HEK293 (cell line): ENCODE measurements around the gene MAP2K6.

Experiments
- CTCF ChIA-PET: fragments of 350-600 bp; formaldehyde crosslinking; extraction: SDS; loops from one replicate; lab custom pipeline; 2021; ENCODE audit warnings: antibody characterized with exemption; lab: Yijun Ruan, JAX
- POLR2A ChIA-PET: fragments of 300-600 bp; formaldehyde crosslinking; extraction: SDS; loops from one replicate; lab custom pipeline; 2020; ENCODE audit warnings: antibody characterized with exemption, inconsistent platforms; lab: Yijun Ruan, JAX
- H3K27ac ChIP-seq: fragments of 200-500 bp; sonication (Bioruptor generic); 2 replicates; pipeline ENCODE4 v1.5.1; 2014; ENCODE audit warnings: low read depth, low read length, control low read depth, inconsistent platforms; ENCODE audit errors: extremely low read depth
- H3K36me3 ChIP-seq, 2 experiments: fragments of 200-500 bp in 1 of 2; sonication (Bioruptor generic) in 1 of 2; 1 replicate in 1 of 2; 2 replicates in 1 of 2; pipeline ENCODE4 v1.5.1; 2014 to 2017; ENCODE audit warnings: inconsistent platforms in 2 of 2, low read length in 2 of 2; ENCODE audit not compliant: control insufficient read depth in 2 of 2, insufficient read depth in 1 of 2
- H3K4me1 ChIP-seq: fragments of 200-500 bp; sonication (Bioruptor generic); 2 replicates; pipeline ENCODE4 v1.5.1; 2014; ENCODE audit warnings: mild to moderate bottlenecking, low read length, inconsistent platforms; ENCODE audit not compliant: control insufficient read depth, insufficient read depth
- H3K4me3 ChIP-seq: 2 replicates; pipeline ENCODE4 v1.5.1; 2011; ENCODE audit warnings: low read depth, mild to moderate bottlenecking, control low read depth, low read length, moderate library complexity
- H3K9me3 ChIP-seq: fragments of 200-500 bp; sonication (Bioruptor generic); 2 replicates; pipeline ENCODE4 v1.5.1; 2014; ENCODE audit warnings: low read depth, low read length, inconsistent platforms; ENCODE audit not compliant: control insufficient read depth, insufficient read depth
- CTCF ChIP-seq: fragments of 450-650 bp; formaldehyde crosslinking; IDR thresholded peaks from 2 replicates; pipeline ENCODE4 v1.5.1; 2016; ENCODE audit warnings: missing biosample characterization, missing genetic modification characterization
- EGR2 ChIP-seq: fragments of 450-650 bp; formaldehyde crosslinking; IDR thresholded peaks from 2 replicates; pipeline ENCODE4 v1.5.1; 2016; ENCODE audit warnings: low read depth, missing biosample characterization, missing genetic modification characterization
- FEZF1 ChIP-seq: fragments of 450-650 bp; formaldehyde crosslinking; IDR thresholded peaks from 2 replicates; pipeline ENCODE4 v1.5.1; 2016; ENCODE audit warnings: missing biosample characterization, missing genetic modification characterization
- PRDM1 ChIP-seq: fragments of 450-650 bp; formaldehyde crosslinking; IDR thresholded peaks from 2 replicates; pipeline ENCODE4; 2016; ENCODE audit warnings: missing biosample characterization, missing genetic modification characterization
- PRDM6 ChIP-seq: fragments of 450-650 bp; formaldehyde crosslinking; IDR thresholded peaks from 2 replicates; pipeline ENCODE4 v1.5.1; 2017; ENCODE audit warnings: missing biosample characterization, missing genetic modification characterization
- RBAK ChIP-seq: fragments of 450-650 bp; formaldehyde crosslinking; IDR thresholded peaks from 2 replicates; pipeline ENCODE4 v1.5.1; 2016; ENCODE audit warnings: missing biosample characterization, missing genetic modification characterization
- TCF7L2 ChIP-seq: IDR thresholded peaks from 2 replicates; pipeline ENCODE4 v1.6.1; 2011; ENCODE audit warnings: low read depth, mild to moderate bottlenecking, inconsistent platforms, low read length, moderate library complexity, borderline replicate concordance
- ZBTB17 ChIP-seq: fragments of 450-650 bp; formaldehyde crosslinking; IDR thresholded peaks from 2 replicates; pipeline ENCODE4 v1.5.1; 2016; ENCODE audit warnings: missing biosample characterization, missing genetic modification characterization
- ZBTB21 ChIP-seq: fragments of 450-650 bp; formaldehyde crosslinking; IDR thresholded peaks from 2 replicates; pipeline ENCODE4 v1.5.1; 2017; ENCODE audit warnings: missing biosample characterization, missing genetic modification characterization
- ZBTB44 ChIP-seq: fragments of 450-650 bp; IDR thresholded peaks from 2 replicates; pipeline ENCODE4 v1.5.1; 2018; ENCODE audit warnings: missing biosample characterization, mild to moderate bottlenecking, missing genetic modification characterization
- ZFHX2 ChIP-seq: fragments of 450-650 bp; formaldehyde crosslinking; conservative IDR thresholded peaks from 2 replicates; pipeline ENCODE4 v1.5.1; 2016; ENCODE audit warnings: missing biosample characterization, missing genetic modification characterization
- ZFP41 ChIP-seq: fragments of 450-650 bp; formaldehyde crosslinking; IDR thresholded peaks from 2 replicates; pipeline ENCODE4 v1.5.1; 2016; ENCODE audit warnings: missing biosample characterization, missing genetic modification characterization, borderline replicate concordance
- ZNF202 ChIP-seq: fragments of 450-650 bp; formaldehyde crosslinking; IDR thresholded peaks from 2 replicates; pipeline ENCODE4 v1.5.1; 2016; ENCODE audit warnings: missing biosample characterization, missing genetic modification characterization, borderline replicate concordance
- ZNF366 ChIP-seq: fragments of 450-650 bp; formaldehyde crosslinking; conservative IDR thresholded peaks from 2 replicates; pipeline ENCODE4 v1.5.1; 2016; ENCODE audit warnings: missing biosample characterization, missing genetic modification characterization
- ZNF394 ChIP-seq: fragments of 450-650 bp; formaldehyde crosslinking; IDR thresholded peaks from 2 replicates; pipeline ENCODE4 v1.5.1; 2016; ENCODE audit warnings: missing biosample characterization, missing genetic modification characterization, mild to moderate bottlenecking, moderate library complexity, borderline replicate concordance
- ZNF514 ChIP-seq: fragments of 450-650 bp; formaldehyde crosslinking; IDR thresholded peaks from 2 replicates; pipeline ENCODE4 v1.5.1; 2016; ENCODE audit warnings: missing biosample characterization, missing genetic modification characterization
- ZNF521 ChIP-seq: fragments of 450-650 bp; formaldehyde crosslinking; IDR thresholded peaks from 2 replicates; pipeline ENCODE4 v1.5.1; 2017; ENCODE audit warnings: missing biosample characterization, mild to moderate bottlenecking, missing genetic modification characterization
- ZNF544 ChIP-seq: fragments of 450-650 bp; formaldehyde crosslinking; IDR thresholded peaks from 2 replicates; pipeline ENCODE4 v1.5.0; 2017; ENCODE audit warnings: missing biosample characterization, missing genetic modification characterization
- ZNF548 ChIP-seq: fragments of 450-650 bp; formaldehyde crosslinking; IDR thresholded peaks from 2 replicates; pipeline ENCODE4 v1.5.1; 2016; ENCODE audit warnings: missing biosample characterization, missing genetic modification characterization
- ZNF626 ChIP-seq: fragments of 450-650 bp; sonication (Bioruptor Pico); formaldehyde crosslinking; IDR thresholded peaks from 2 replicates; pipeline ENCODE4 v1.5.1; 2018; ENCODE audit warnings: missing biosample characterization, missing genetic modification characterization, inconsistent platforms
- ZNF707 ChIP-seq: fragments of 450-650 bp; formaldehyde crosslinking; IDR thresholded peaks from 2 replicates; pipeline ENCODE4 v1.5.1; 2016; ENCODE audit warnings: missing biosample characterization, missing genetic modification characterization
- ZNF843 ChIP-seq: fragments of 450-650 bp; formaldehyde crosslinking; IDR thresholded peaks from 2 replicates; pipeline ENCODE4 v1.5.1; 2016; ENCODE audit warnings: missing biosample characterization, missing genetic modification characterization
- ZSCAN30 ChIP-seq: fragments of 450-650 bp; IDR thresholded peaks from 2 replicates; pipeline ENCODE4 v1.5.1; 2018; ENCODE audit warnings: missing biosample characterization, mild to moderate bottlenecking, missing genetic modification characterization, moderate library complexity
- ZXDB ChIP-seq: fragments of 450-650 bp; formaldehyde crosslinking; IDR thresholded peaks from 2 replicates; pipeline ENCODE4 v1.5.1; 2016; ENCODE audit warnings: missing biosample characterization, missing genetic modification characterization
- TF ChIP-seq, protein P1 (sequence below): fragments of 450-650 bp; formaldehyde crosslinking; IDR thresholded peaks from 2 replicates; pipeline ENCODE4 v1.5.1; 2016; ENCODE audit warnings: missing biosample characterization, missing genetic modification characterization
- TF ChIP-seq, protein P2 (sequence below): fragments of 450-650 bp; formaldehyde crosslinking; IDR thresholded peaks from 2 replicates; pipeline ENCODE4 v1.5.1; 2016; ENCODE audit warnings: missing biosample characterization, missing genetic modification characterization

The MAP2K6 gene

GRCh38 chr17:69588827-69589239 is 174.3 kb downstream of the MAP2K6 start (continued):
- 0 out of 2 replicates have a peak, but pooled peaks have one; percentile 50 for TF ChIP-seq ZSCAN30 (tag by site-specific recombination)

DNA sequence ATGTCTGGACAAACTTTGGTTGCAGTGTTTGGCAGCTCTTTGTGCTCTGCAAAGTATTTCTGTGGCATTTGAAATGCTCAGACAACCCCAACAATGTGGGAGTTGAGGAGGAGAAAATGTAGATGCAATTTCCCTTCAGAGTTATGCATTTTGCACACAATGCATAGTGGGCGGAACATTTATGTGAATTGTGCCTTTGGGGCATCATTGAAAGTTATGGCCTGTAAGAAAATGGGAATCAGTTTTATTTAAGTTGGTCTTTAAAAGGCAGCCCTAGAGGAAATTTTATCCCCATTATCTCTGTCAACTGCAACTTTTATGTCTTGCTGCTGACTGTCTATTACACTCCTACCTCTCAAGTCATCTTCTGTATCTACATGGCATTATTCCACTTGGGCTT is 176.2 kb downstream of the MAP2K6 start:
- H3K9me3 ChIP-seq = no peaks in the 10 kb centered on the region
- no peak overlapping the region for H3K4me3 ChIP-seq
- peaks cover 10% of the 10 kb centered on the region for H3K4me1 ChIP-seq
- no peaks in the 10 kb centered on the region for H3K36me3 ChIP-seq
- TF ChIP-seq ZFP41 (tag by site-specific recombination) (no peak), RBAK (tag by site-specific recombination) (no peak), PRDM6 (tag by site-specific recombination) (peak; percentile 74), EGR2 (tag by site-specific recombination) (peak; percentile 43; the same call in 1 of the 2 replicates), ZBTB44 (tag by site-specific recombination) (peak; percentile 73), ZNF626 (no peak), FEZF1 (tag by site-specific recombination) (peak; percentile 43; the same call in 1 of the 2 replicates), ZNF843 (tag by site-specific recombination) (peak; percentile 64; the same call in 1 of the 2 replicates), ZBTB21 (tag by site-specific recombination) (no peak), ZFHX2 (tag by site-specific recombination) (peak; percentile 72), ZXDB (tag by site-specific recombination) (0 out of 2 replicates have a peak, but pooled peaks have one; percentile 14), ZNF521 (tag by site-specific recombination) (no peak)
- TF ChIP-seq, protein P1, sequence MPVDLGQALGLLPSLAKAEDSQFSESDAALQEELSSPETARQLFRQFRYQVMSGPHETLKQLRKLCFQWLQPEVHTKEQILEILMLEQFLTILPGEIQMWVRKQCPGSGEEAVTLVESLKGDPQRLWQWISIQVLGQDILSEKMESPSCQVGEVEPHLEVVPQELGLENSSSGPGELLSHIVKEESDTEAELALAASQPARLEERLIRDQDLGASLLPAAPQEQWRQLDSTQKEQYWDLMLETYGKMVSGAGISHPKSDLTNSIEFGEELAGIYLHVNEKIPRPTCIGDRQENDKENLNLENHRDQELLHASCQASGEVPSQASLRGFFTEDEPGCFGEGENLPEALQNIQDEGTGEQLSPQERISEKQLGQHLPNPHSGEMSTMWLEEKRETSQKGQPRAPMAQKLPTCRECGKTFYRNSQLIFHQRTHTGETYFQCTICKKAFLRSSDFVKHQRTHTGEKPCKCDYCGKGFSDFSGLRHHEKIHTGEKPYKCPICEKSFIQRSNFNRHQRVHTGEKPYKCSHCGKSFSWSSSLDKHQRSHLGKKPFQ (tag by site-specific recombination) = no peak
- TF ChIP-seq, protein P2, sequence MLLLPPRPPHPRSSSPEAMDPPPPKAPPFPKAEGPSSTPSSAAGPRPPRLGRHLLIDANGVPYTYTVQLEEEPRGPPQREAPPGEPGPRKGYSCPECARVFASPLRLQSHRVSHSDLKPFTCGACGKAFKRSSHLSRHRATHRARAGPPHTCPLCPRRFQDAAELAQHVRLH = 0 out of 2 replicates have a peak, but pooled peaks have one; percentile 56
- CTCF ChIA-PET = interaction anchor here (0.8 kb wide), 1 partner anchor 11 kb away, joined by 3 read pairs; no protein-coding TSS in a partner anchor
- POLR2A ChIA-PET = no interaction called here
- no peak overlapping the region; the same call in 1 of the 2 replicates for H3K27ac ChIP-seq

DNA sequence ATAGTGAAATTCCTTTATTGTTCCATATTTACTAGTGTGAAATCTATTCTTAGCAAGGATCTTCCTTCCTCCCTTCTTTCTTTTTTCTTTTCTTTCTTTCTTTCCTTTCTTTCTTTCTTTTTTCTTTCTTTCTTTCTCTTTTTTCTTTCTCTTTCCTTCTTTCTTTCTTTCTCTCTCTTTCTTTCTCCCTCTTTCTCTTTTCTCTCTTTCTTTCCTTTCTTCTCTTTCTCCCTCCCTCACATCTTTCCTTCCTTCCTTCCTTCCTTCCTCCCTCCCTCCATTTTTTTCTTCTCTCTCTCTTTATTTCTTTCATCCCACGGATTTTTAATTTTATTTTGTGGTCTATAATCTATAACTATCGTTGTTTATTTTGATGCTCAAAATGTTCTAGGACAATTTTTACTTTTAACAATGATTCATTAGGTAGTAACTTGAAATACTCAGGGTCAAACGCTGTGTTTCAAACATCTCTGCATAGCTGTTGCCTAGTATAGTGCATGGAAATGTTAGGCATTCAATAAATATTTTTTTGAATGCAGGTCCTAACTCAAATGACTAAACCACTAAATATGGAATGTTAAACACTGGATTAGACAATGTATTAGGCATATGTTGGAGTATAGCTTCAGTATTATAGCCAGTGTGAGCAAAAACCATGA is 178.3 kb downstream of the MAP2K6 start:
- Histone ChIP-seq H3K9me3 (no peaks in the 10 kb centered on the region), H3K4me1 (peaks cover 10% of the 10 kb centered on the region), H3K36me3 (no peaks in the 10 kb centered on the region), H3K27ac (no peak overlapping the region), H3K4me3 (no peak overlapping the region)
- POLR2A ChIA-PET = no interaction called here
- CTCF ChIA-PET = interaction anchor here (0.6 to 1.9 kb wide), 2 partner anchors 14 to 30 kb away, joined by 3 to 10 read pairs; no protein-coding TSS in a partner anchor
- no peak for TF ChIP-seq ZNF514 (tag by site-specific recombination)
- no peak for TF ChIP-seq ZNF544
- no peak for TF ChIP-seq ZNF394
- 0 out of 2 replicates have a peak, but pooled peaks have one; percentile 23 for TF ChIP-seq PRDM1 (tag by site-specific recombination)
- TF ChIP-seq ZNF202 (tag by site-specific recombination) = no peak
- no peak for TF ChIP-seq TCF7L2
- no peak for TF ChIP-seq ZNF707 (tag by site-specific recombination)
- TF ChIP-seq CTCF (tag by site-specific recombination) = no peak
- peak; percentile 82 for TF ChIP-seq ZNF366 (tag by site-specific recombination)
- no peak for TF ChIP-seq ZNF548
- TF ChIP-seq ZBTB17 (tag by site-specific recombination) = no peak
